Left forelimb (tissue), 1 donor: ENCODE data around the gene NEDD9.

Experiments
- DNase-seq: peaks from one replicate; pipeline ENCODE4 v3.0.0-alpha.2; 2018; ENCODE audit warnings: low spot score

NEDD9 gene

DNA sequence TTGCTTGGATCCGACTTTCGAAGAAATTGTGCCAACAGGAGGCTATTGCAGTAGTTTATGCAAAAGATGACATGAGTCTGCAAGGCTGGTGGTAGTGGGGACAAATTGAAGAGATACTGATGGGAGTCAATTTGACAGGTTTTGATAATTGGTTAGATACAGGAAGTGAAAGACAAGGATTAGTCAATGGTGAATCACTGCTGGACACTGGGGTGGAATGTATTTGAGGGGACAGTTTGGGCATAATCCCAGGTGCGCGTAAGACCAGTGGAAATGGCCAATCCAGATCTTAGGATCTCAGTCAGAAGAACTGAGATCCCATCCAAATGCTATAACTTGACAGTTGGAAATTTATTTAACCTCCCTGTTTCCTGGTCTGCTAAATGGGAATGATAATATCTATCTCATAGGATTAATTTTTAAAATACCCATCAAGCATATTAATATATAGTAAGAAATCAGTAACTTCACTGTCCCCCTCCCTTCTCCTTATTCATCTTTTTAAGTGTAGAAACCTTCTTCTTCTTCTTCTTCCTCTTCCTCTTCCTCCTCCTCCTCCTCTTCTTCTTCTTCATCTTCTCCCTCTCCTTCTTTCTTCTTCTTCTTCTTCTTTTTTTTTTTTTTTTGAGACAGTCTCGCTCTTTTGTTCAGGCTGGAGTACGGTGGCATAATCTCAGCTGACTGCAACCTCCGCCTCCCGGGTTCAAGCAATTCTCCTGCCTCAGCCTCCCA, 90.0 kb downstream of the NEDD9 start:
- DNase-seq, result no peak

GRCh38 chr6:11141295-11141694, 91.2 kb downstream of the NEDD9 start:
- DNase-seq, result no peak

DNA sequence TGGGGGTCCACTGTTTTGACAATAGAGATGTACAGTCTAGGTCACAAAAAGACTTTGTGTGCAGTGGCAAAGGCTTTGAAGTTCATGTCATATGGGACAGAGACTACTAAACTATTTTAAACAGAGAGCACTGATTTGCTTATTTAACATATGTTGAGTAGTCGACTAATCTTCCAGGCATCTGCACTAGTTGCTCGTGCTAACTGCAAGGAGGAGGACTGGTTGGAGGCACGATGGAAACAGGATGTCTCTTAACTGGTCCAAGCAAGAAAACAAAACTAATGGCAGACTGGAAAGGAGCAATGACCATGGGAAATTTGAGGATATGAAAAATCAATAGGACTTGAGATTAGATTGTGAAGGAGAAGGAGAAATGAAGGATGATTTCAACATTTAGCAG, 92.4 kb downstream of the NEDD9 start:
- DNase-seq, result no peak

- no peak for DNase-seq
These were observed 93.2 kb downstream of the NEDD9 start for GRCh38 chr6:11139051-11139960.

- DNase-seq, result no peak
These were observed 95.7 kb downstream of the NEDD9 start for GRCh38 chr6:11136809-11137208.
